Cardiac muscle cell (in vitro differentiated cells and primary cell): ENCODE data around the gene SAMD4A. TPM values are rescaled to one million over a fixed set of nuclear protein-coding genes. Genes with fewer than 3 reads are reported as not detected.

Experiments used
- DNase-seq, 2 donors: peaks; one replicate each; pipeline versions ENCODE4 v3.0.0 to v3.0.0-alpha.2; 2010 to 2017; ENCODE audit warnings: low read depth in 1 of 2, low spot score in 1 of 2
- H3K27ac ChIP-seq: fragments of 200-600 bp; sonication (generic); 2 replicates; pipeline ENCODE4 v1.5.1; 2016
- H3K27me3 ChIP-seq: fragments of 200-600 bp; sonication (generic); 2 replicates; pipeline ENCODE4 v1.6.0; 2016; ENCODE audit warnings: control low read depth
- H3K36me3 ChIP-seq: fragments of 200-600 bp; sonication (generic); 2 replicates; pipeline ENCODE4 v1.5.1; 2016; ENCODE audit warnings: control low read depth
- H3K4me1 ChIP-seq: fragments of 200-600 bp; sonication (generic); 2 replicates; pipeline ENCODE4 v1.8.1; 2017; ENCODE audit warnings: low read depth, mild to moderate bottlenecking, mixed run types
- H3K4me3 ChIP-seq: fragments of 200-600 bp; sonication (generic); 2 replicates; pipeline ENCODE4 v1.5.1; 2016; ENCODE audit warnings: mild to moderate bottlenecking
- H3K9me3 ChIP-seq: fragments of 200-600 bp; sonication (generic); 2 replicates; pipeline ENCODE4 v1.5.1; 2017; ENCODE audit warnings: low read depth, mild to moderate bottlenecking, control low read depth
- CTCF ChIP-seq: IDR thresholded peaks from 2 replicates; pipeline ENCODE4 v1.5.1; 2012; ENCODE audit warnings: low read depth, mild to moderate bottlenecking, low read length
- polyA plus RNA-seq: library from polyadenylated mRNA; unstranded; fragments of >200 nt; fragmentation: Nextera tagmentation; extraction: Ambion mirVana; gene quantifications from 2 replicates; pipeline ENCODE4 v1.2.1, GENCODE V29; 2016
- total RNA-seq: library from RNA; depleted of rRNA; stranded (reverse); fragments of >200 nt; gene quantifications from 2 replicates; pipeline ENCODE4 v1.2.3, GENCODE V29; 2016

The SAMD4A gene
- total and polyA plus RNA-seq, 2 experiments from 2014 or later, result 14.4 to 60.4 TPM

- TF ChIP-seq CTCF, result no peak
- no peaks in the 10 kb centered on the region for H3K36me3 ChIP-seq
Observed at GRCh38 chr14:54812617-54813016, 245.7 kb downstream of the SAMD4A start.

GRCh38 chr14:54813081-54813480 is 246.2 kb downstream of the SAMD4A start:
- H3K4me3 ChIP-seq, result no peak overlapping the region
- no peak overlapping the region for H3K27ac ChIP-seq
- no peaks in the 10 kb centered on the region for H3K27me3 ChIP-seq
- no peaks in the 10 kb centered on the region for H3K9me3 ChIP-seq
- no peak for TF ChIP-seq CTCF
- no peak for DNase-seq
- no peaks in the 10 kb centered on the region for H3K4me1 ChIP-seq
- H3K36me3 ChIP-seq, result no peaks in the 10 kb centered on the region

More at GRCh38 chr14:54812617-54813016, 245.7 kb downstream of the SAMD4A start:
- Histone ChIP-seq H3K4me1 (no peaks in the 10 kb centered on the region), H3K9me3 (no peaks in the 10 kb centered on the region), H3K27me3 (no peaks in the 10 kb centered on the region), H3K27ac (no peak overlapping the region), H3K4me3 (no peak overlapping the region)
- no peak for DNase-seq

- Histone ChIP-seq H3K27me3 (no peaks in the 10 kb centered on the region), H3K4me3 (no peak overlapping the region), H3K36me3 (no peaks in the 10 kb centered on the region), H3K4me1 (no peaks in the 10 kb centered on the region), H3K27ac (no peak overlapping the region), H3K9me3 (no peaks in the 10 kb centered on the region)
- DNase-seq, result no peak
- TF ChIP-seq CTCF, result no peak
Observed at GRCh38 chr14:54814076-54814475, 247.1 kb downstream of the SAMD4A start.

- peak in 1 of 2 donors; percentile 82 for DNase-seq
- TF ChIP-seq CTCF, result no peak
- H3K27me3 ChIP-seq, result no peaks in the 10 kb centered on the region
- no peaks in the 10 kb centered on the region for H3K9me3 ChIP-seq
- H3K4me3 ChIP-seq, result no peak overlapping the region
- no peaks in the 10 kb centered on the region for H3K36me3 ChIP-seq
- H3K4me1 ChIP-seq, result no peaks in the 10 kb centered on the region
- no peak overlapping the region for H3K27ac ChIP-seq
Observed at GRCh38 chr14:54815016-54815415, 248.1 kb downstream of the SAMD4A start.

GRCh38 chr14:54815515-54815914 is 248.6 kb downstream of the SAMD4A start:
- no peaks in the 10 kb centered on the region for H3K9me3 ChIP-seq
- no peaks in the 10 kb centered on the region for H3K4me1 ChIP-seq
- TF ChIP-seq CTCF, result no peak
- H3K27me3 ChIP-seq, result no peaks in the 10 kb centered on the region
- no peaks in the 10 kb centered on the region for H3K36me3 ChIP-seq
- no peak for DNase-seq
- H3K4me3 ChIP-seq, result no peak overlapping the region
- H3K27ac ChIP-seq, result no peak overlapping the region

GRCh38 chr14:54816450-54816849 is 249.5 kb downstream of the SAMD4A start:
- H3K27ac ChIP-seq, result no peak overlapping the region
- H3K36me3 ChIP-seq, result no peaks in the 10 kb centered on the region
- no peak for TF ChIP-seq CTCF
- H3K4me1 ChIP-seq, result no peaks in the 10 kb centered on the region
- H3K4me3 ChIP-seq, result no peak overlapping the region
- H3K27me3 ChIP-seq, result no peaks in the 10 kb centered on the region
- DNase-seq, result no peak
- no peaks in the 10 kb centered on the region for H3K9me3 ChIP-seq
